AG09319 (cell line): ENCODE measurements around the gene ZDHHC22.

ENCODE experiments used
- DNase-seq: peaks from one replicate; pipeline ENCODE4 v3.0.0-alpha.2; 2010; ENCODE audit warnings: low read depth; ENCODE audit errors: extremely low read depth
- CTCF ChIP-seq: IDR thresholded peaks from 2 replicates; pipeline ENCODE4 v1.5.1; 2011; ENCODE audit warnings: low read depth, mild to moderate bottlenecking, inconsistent platforms, low read length, moderate library complexity

Gene ZDHHC22

GRCh38 chr14:77086017-77086727 lies 55.4 kb downstream of the ZDHHC22 start:
- TF ChIP-seq CTCF: no peak
- DNase-seq: no peak

GRCh38 chr14:77085538-77085937 lies 56.1 kb downstream of the ZDHHC22 start:
- TF ChIP-seq CTCF: no peak
- no peak for DNase-seq

- no peak for DNase-seq
- TF ChIP-seq CTCF: no peak
Measured at GRCh38 chr14:77084985-77085384, 56.6 kb downstream of the ZDHHC22 start.

GRCh38 chr14:77083082-77083481 lies 58.5 kb downstream of the ZDHHC22 start:
- TF ChIP-seq CTCF: no peak
- no peak for DNase-seq

GRCh38 chr14:77082356-77082755 lies 59.2 kb downstream of the ZDHHC22 start:
- no peak for TF ChIP-seq CTCF

More at GRCh38 chr14:77082356-77082755, 59.2 kb downstream of the ZDHHC22 start:
- no peak for DNase-seq
